Neural cell (in vitro differentiated cells): Measurements from ENCODE around the gene CYP2W1. TPM values are rescaled to one million over a fixed set of nuclear protein-coding genes. Genes with fewer than 3 reads are reported as not detected.

Experiments
- H2AFZ ChIP-seq: fragments of 200-600, 300-800 bp; sonication (generic), shearing (Covaris generic); 2 replicates; pipeline ENCODE4 v1.6.0; 2014; ENCODE audit warnings: low read depth, mild to moderate bottlenecking, antibody characterized with exemption, low read length, moderate library complexity
- H3F3A ChIP-seq: fragments of 200-600 bp; shearing (Covaris generic); 2 replicates; pipeline ENCODE4 v1.6.1; 2016; ENCODE audit warnings: mild to moderate bottlenecking, moderate library complexity, mixed read lengths, antibody characterized with exemption, low read length; ENCODE audit not compliant: insufficient read depth, poor library complexity, severe bottlenecking
- H3K27ac ChIP-seq: fragments of 200-600, 300-800 bp; sonication (generic), shearing (Covaris generic); 2 replicates; pipeline ENCODE4 v1.5.1; 2014; ENCODE audit warnings: mild to moderate bottlenecking, low read length, moderate library complexity
- H3K27me3 ChIP-seq: fragments of 300-800, 200-600 bp; sonication (generic), shearing (Covaris generic); 2 replicates; pipeline ENCODE4 v1.6.0; 2014; ENCODE audit warnings: mild to moderate bottlenecking, low read depth, low read length, moderate library complexity; ENCODE audit not compliant: insufficient read depth
- H3K36me3 ChIP-seq: fragments of 300-800, 200-600 bp; sonication (generic), shearing (Covaris generic); 2 replicates; pipeline ENCODE4 v1.5.1; 2014; ENCODE audit warnings: mild to moderate bottlenecking, antibody characterized with exemption, low read length, moderate library complexity; ENCODE audit not compliant: insufficient read depth
- H3K4me2 ChIP-seq: fragments of 300-800, 200-600 bp; sonication (generic), shearing (Covaris generic); 2 replicates; pipeline ENCODE4 v1.6.0; 2014; ENCODE audit warnings: mild to moderate bottlenecking, low read length
- H3K4me3 ChIP-seq: fragments of 300-800, 200-600 bp; sonication (generic), shearing (Covaris generic); 2 replicates; pipeline ENCODE4 v1.5.1; 2014; ENCODE audit warnings: mild to moderate bottlenecking, low read length, moderate library complexity
- H3K79me2 ChIP-seq: fragments of 200-600 bp; shearing (Covaris generic); replicated peaks from 2 replicates; pipeline ENCODE4 v1.6.0; 2014; ENCODE audit warnings: mild to moderate bottlenecking, low read length, moderate library complexity; ENCODE audit not compliant: insufficient read depth
- H3K9ac ChIP-seq: fragments of 300-800, 200-600 bp; sonication (generic), shearing (Covaris generic); 2 replicates; pipeline ENCODE4 v1.6.1; 2016; ENCODE audit warnings: mild to moderate bottlenecking, low read length, mixed read lengths
- H3K9me2 ChIP-seq: fragments of 200-600 bp; shearing (Covaris generic); 2 replicates; pipeline ENCODE4 v1.6.1; 2016; ENCODE audit warnings: mild to moderate bottlenecking, low read length, mixed read lengths; ENCODE audit not compliant: insufficient read depth
- H3K9me3 ChIP-seq: fragments of 200-600, 300-800 bp; sonication (generic), shearing (Covaris generic); 2 replicates; pipeline ENCODE4 v1.6.1; 2016; ENCODE audit warnings: mild to moderate bottlenecking, mixed run types, low read length, moderate library complexity, mixed read lengths
- H4K20me1 ChIP-seq: fragments of 200-600 bp; shearing (Covaris generic); 2 replicates; pipeline ENCODE4 v1.6.1; 2016; ENCODE audit warnings: mild to moderate bottlenecking, mixed run types; ENCODE audit not compliant: insufficient read depth
- CTCF ChIP-seq: fragments of 450-650 bp; IDR thresholded peaks from 2 replicates; pipeline ENCODE4 v1.5.1; 2014; ENCODE audit warnings: antibody characterized with exemption, mild to moderate bottlenecking, moderate library complexity; ENCODE audit not compliant: poor library complexity, severe bottlenecking
- EP300 ChIP-seq: fragments of 450-650 bp; conservative IDR thresholded peaks from 2 replicates; pipeline ENCODE4 v1.6.1; 2014; ENCODE audit warnings: antibody characterized with exemption, mild to moderate bottlenecking, moderate library complexity; ENCODE audit not compliant: poor library complexity, severe bottlenecking
- MXI1 ChIP-seq: fragments of 450-650 bp; conservative IDR thresholded peaks from 2 replicates; pipeline ENCODE4 v1.6.1; 2014; ENCODE audit warnings: antibody characterized with exemption, mild to moderate bottlenecking; ENCODE audit not compliant: poor library complexity, severe bottlenecking
- RAD21 ChIP-seq: fragments of 450-650 bp; conservative IDR thresholded peaks from 2 replicates; pipeline ENCODE4 v1.6.1; 2014; ENCODE audit warnings: antibody characterized with exemption, mild to moderate bottlenecking, moderate library complexity
- REST ChIP-seq: IDR thresholded peaks from 2 replicates; pipeline ENCODE4 v1.6.1; 2012; ENCODE audit warnings: borderline replicate concordance
- SMC3 ChIP-seq: fragments of 450-650 bp; conservative IDR thresholded peaks from 2 replicates; pipeline ENCODE4 v1.6.1; 2014; ENCODE audit warnings: antibody characterized with exemption, mild to moderate bottlenecking, moderate library complexity; ENCODE audit not compliant: poor library complexity
- TAF1 ChIP-seq: IDR thresholded peaks from 2 replicates; pipeline ENCODE4 v1.6.1; 2012; ENCODE audit warnings: low read depth
- polyA plus RNA-seq: library from polyadenylated mRNA; depleted of rRNA; stranded (reverse); fragments of >200 nt; gene quantifications from 2 replicates; pipeline ENCODE4 v1.2.3, GENCODE V29; 2014

CYP2W1 gene
- polyA plus RNA-seq, 1 donor from 2014 or later = not detected

- Histone ChIP-seq H3K27me3 (no peaks in the 10 kb centered on the region), H3K9ac (no peak overlapping the region), H3K9me2 (no peaks in the 10 kb centered on the region), H3K79me2 (peaks cover 15% of the 10 kb centered on the region), H3K36me3 (no peaks in the 10 kb centered on the region), H3K4me2 (no peak overlapping the region), H3F3A (no peaks in the 10 kb centered on the region), H2AFZ (no peak overlapping the region), H3K4me3 (no peak overlapping the region), H3K27ac (no peak overlapping the region), H4K20me1 (no peaks in the 10 kb centered on the region), H3K9me3 (no peaks in the 10 kb centered on the region)
- TF ChIP-seq SMC3 = no peak
Observed at GRCh38 chr7:972110-972509, 10.9 kb upstream of the CYP2W1 start.

DNA sequence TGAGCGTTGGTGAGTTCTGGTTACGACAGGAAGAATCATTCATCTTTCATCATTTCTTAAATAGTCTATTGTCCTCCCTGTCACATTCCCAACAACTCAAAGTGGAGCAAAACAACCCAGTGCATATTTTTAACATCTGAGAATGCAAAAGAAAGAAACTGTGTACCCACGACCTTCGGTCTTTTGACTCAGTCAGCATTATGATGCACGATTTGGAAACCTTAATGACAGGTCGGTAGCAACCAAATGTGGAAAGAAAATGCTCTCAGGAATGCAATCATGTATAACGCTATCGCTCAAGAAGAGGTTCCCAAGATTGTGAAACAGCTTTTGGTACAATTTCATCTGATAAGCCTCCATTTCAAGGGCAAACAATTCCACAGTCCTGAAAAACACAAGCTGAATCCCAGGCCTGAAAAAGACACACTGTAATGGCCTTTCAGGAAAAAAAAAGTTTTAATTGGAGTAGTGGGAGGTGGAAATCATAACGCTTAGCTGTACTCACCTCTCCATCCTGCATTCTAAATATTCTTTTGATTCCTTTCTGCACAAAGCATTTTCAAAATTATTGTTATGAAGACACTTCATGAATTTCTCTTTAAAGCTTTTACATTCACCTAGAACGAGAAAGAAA, 10.2 kb upstream of the CYP2W1 start:
- Histone ChIP-seq H3K27me3 (no peaks in the 10 kb centered on the region), H4K20me1 (no peaks in the 10 kb centered on the region), H3K4me3 (no peak overlapping the region), H3F3A (no peaks in the 10 kb centered on the region), H2AFZ (no peak overlapping the region), H3K9me3 (no peaks in the 10 kb centered on the region), H3K4me2 (no peak overlapping the region), H3K36me3 (no peaks in the 10 kb centered on the region), H3K27ac (no peak overlapping the region), H3K9ac (no peak overlapping the region), H3K79me2 (peaks cover 15% of the 10 kb centered on the region), H3K9me2 (no peaks in the 10 kb centered on the region)
- TF ChIP-seq CTCF (no peak), REST (no peak), TAF1 (no peak), RAD21 (no peak), MXI1 (no peak), SMC3 (no peak)

- no peak overlapping the region for H3K4me3 ChIP-seq
- H3K27me3 ChIP-seq = no peaks in the 10 kb centered on the region
- no peaks in the 10 kb centered on the region for H3K9me3 ChIP-seq
- no peaks in the 10 kb centered on the region for H3K9me2 ChIP-seq
- H3K79me2 ChIP-seq = peaks cover 15% of the 10 kb centered on the region
- H3K4me2 ChIP-seq = no peak overlapping the region
- no peak overlapping the region for H3K27ac ChIP-seq
- no peak for TF ChIP-seq TAF1
- TF ChIP-seq REST = no peak
- no peak for TF ChIP-seq EP300
- H3K9ac ChIP-seq = no peak overlapping the region
- no peaks in the 10 kb centered on the region for H3K36me3 ChIP-seq
- no peaks in the 10 kb centered on the region for H4K20me1 ChIP-seq
- no peaks in the 10 kb centered on the region for H3F3A ChIP-seq
- H2AFZ ChIP-seq = no peak overlapping the region
Observed at GRCh38 chr7:973312-973711, 9.7 kb upstream of the CYP2W1 start.
